DND-41 (cell line): ENCODE data around the gene BICC1.

Source experiments
- ATAC-seq: fragments of 200-7000 bp; cut with Tn5 transposase; 3 replicates; pipeline ENCODE4 v1.9.1; 2021; ENCODE audit warnings: low read depth; ENCODE audit not compliant: insufficient read depth
- DNase-seq: peaks from one replicate; pipeline ENCODE4 v3.0.0-alpha.2; 2020
- H2AFZ ChIP-seq: 2 replicates; pipeline ENCODE4 v1.6.0; 2012; ENCODE audit warnings: low read depth, low read length
- H3K27ac ChIP-seq: 2 replicates; pipeline ENCODE4 v1.5.1; 2012; ENCODE audit warnings: low read length, inconsistent platforms
- H3K27me3 ChIP-seq: fragments of 200-600 bp; sonication (generic); 2 replicates; pipeline ENCODE4 v1.6.0; 2012; ENCODE audit warnings: low read length, mild to moderate bottlenecking, inconsistent platforms; ENCODE audit not compliant: insufficient read depth, poor library complexity
- H3K36me3 ChIP-seq: 2 replicates; pipeline ENCODE4 v1.5.1; 2012; ENCODE audit warnings: low read length, inconsistent platforms; ENCODE audit not compliant: insufficient read depth
- H3K4me1 ChIP-seq: 2 replicates; pipeline ENCODE4 v1.5.1; 2012; ENCODE audit warnings: mild to moderate bottlenecking, low read length; ENCODE audit not compliant: insufficient read depth
- H3K4me2 ChIP-seq: 2 replicates; pipeline ENCODE4 v1.6.0; 2012; ENCODE audit warnings: mild to moderate bottlenecking, moderate library complexity, low read length, inconsistent platforms; ENCODE audit not compliant: insufficient read depth
- H3K4me3 ChIP-seq, 2 experiments: fragments of 200-600 bp in 1 of 2; shearing (Covaris generic) in 1 of 2; 2 replicates each; pipeline ENCODE4 v1.5.1; 2012 to 2016; ENCODE audit warnings: inconsistent platforms in 2 of 2, low read length in 2 of 2, mild to moderate bottlenecking in 2 of 2, low read depth in 1 of 2, moderate library complexity in 1 of 2
- H3K79me2 ChIP-seq: 2 replicates; pipeline ENCODE4 v1.6.0; 2012; ENCODE audit warnings: low read length, inconsistent platforms; ENCODE audit not compliant: insufficient read depth
- H3K9ac ChIP-seq: 2 replicates; pipeline ENCODE4 v1.6.0; 2012; ENCODE audit warnings: low read depth, mild to moderate bottlenecking, inconsistent platforms, low read length, moderate library complexity
- H3K9me3 ChIP-seq: 2 replicates; pipeline ENCODE4 v1.5.1; 2012; ENCODE audit warnings: low read length, moderate library complexity, mild to moderate bottlenecking, inconsistent platforms; ENCODE audit not compliant: insufficient read depth, severe bottlenecking
- H4K20me1 ChIP-seq: 2 replicates; pipeline ENCODE4 v1.6.0; 2012; ENCODE audit warnings: low read length; ENCODE audit not compliant: insufficient read depth
- EZH2 ChIP-seq: IDR thresholded peaks from 3 replicates; pipeline ENCODE4 v1.6.1; 2012; ENCODE audit warnings: borderline replicate concordance, low read depth, mild to moderate bottlenecking, moderate library complexity, low read length, inconsistent platforms; ENCODE audit not compliant: severe bottlenecking
- TF ChIP-seq, protein P1 (sequence below): IDR thresholded peaks from 2 replicates; pipeline ENCODE4 v1.5.1; 2012; ENCODE audit warnings: borderline replicate concordance, low read length, moderate library complexity, mild to moderate bottlenecking; ENCODE audit not compliant: poor library complexity, severe bottlenecking; ENCODE audit errors: extremely low read depth

Gene BICC1

DNA sequence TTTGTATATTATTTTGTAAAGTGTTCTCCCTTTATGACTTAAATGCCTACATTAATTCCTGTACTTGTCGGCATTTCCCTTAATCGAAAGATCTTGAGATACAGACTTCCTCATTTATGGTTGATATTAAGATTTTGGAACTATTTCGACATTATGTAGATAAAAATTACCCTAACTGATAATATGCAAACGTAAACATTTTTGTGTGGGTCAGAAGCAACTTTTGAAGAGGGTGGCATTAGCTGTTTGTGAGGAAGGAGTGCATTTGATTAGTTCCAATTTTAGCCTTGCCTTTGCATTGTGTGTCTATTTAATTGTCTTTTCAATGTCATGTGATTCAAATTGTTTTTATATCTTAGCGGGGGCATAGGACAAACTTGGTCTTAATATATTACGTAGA, 114.7 kb downstream of the BICC1 start:
- Histone ChIP-seq H3K9me3 (no peaks in the 10 kb centered on the region), H3K79me2 (no peaks in the 10 kb centered on the region), H3K27me3 (no peaks in the 10 kb centered on the region), H3K4me3 (no peak overlapping the region), H4K20me1 (no peaks in the 10 kb centered on the region), H3K4me1 (no peaks in the 10 kb centered on the region), H3K27ac (no peak overlapping the region), H3K9ac (no peak overlapping the region), H3K4me2 (no peak overlapping the region), H2AFZ (no peak overlapping the region; the same call in 1 of the 2 replicates), H3K36me3 (no peaks in the 10 kb centered on the region)
- TF ChIP-seq EZH2, result no peak
- TF ChIP-seq, protein P1, sequence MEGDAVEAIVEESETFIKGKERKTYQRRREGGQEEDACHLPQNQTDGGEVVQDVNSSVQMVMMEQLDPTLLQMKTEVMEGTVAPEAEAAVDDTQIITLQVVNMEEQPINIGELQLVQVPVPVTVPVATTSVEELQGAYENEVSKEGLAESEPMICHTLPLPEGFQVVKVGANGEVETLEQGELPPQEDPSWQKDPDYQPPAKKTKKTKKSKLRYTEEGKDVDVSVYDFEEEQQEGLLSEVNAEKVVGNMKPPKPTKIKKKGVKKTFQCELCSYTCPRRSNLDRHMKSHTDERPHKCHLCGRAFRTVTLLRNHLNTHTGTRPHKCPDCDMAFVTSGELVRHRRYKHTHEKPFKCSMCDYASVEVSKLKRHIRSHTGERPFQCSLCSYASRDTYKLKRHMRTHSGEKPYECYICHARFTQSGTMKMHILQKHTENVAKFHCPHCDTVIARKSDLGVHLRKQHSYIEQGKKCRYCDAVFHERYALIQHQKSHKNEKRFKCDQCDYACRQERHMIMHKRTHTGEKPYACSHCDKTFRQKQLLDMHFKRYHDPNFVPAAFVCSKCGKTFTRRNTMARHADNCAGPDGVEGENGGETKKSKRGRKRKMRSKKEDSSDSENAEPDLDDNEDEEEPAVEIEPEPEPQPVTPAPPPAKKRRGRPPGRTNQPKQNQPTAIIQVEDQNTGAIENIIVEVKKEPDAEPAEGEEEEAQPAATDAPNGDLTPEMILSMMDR, result no peak
- no peak for ATAC-seq
- no peak for DNase-seq

DNA sequence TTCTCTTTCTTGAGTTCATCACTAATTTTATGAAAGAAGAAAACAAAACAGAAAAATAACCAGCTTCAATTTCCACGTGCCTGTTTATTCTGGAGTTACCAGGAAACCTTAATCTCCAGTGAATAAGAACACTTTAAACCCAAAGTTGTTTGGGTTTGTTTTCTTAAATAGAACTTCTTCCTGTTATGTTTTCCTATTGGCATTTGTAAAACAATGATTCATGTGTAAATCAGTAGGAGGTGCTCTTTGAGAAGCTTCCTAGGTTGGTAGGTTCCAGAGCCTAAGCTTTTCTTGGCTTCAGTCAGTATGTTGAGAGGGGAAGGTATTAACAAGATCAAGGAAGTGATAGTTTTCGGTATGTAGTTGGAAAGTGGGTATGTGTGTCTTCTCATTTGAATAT, 119.0 kb downstream of the BICC1 start:
- DNase-seq (no peak), ATAC-seq (no peak)
- Histone ChIP-seq H3K9me3 (no peaks in the 10 kb centered on the region), H3K27me3 (no peaks in the 10 kb centered on the region), H3K4me3 (no peak overlapping the region), H3K36me3 (no peaks in the 10 kb centered on the region), H2AFZ (no peak overlapping the region), H3K4me2 (no peak overlapping the region), H3K79me2 (no peaks in the 10 kb centered on the region), H4K20me1 (no peaks in the 10 kb centered on the region), H3K4me1 (no peaks in the 10 kb centered on the region), H3K27ac (no peak overlapping the region), H3K9ac (no peak overlapping the region)
- no peak for TF ChIP-seq EZH2
- TF ChIP-seq, protein P1, result no peak

DNA sequence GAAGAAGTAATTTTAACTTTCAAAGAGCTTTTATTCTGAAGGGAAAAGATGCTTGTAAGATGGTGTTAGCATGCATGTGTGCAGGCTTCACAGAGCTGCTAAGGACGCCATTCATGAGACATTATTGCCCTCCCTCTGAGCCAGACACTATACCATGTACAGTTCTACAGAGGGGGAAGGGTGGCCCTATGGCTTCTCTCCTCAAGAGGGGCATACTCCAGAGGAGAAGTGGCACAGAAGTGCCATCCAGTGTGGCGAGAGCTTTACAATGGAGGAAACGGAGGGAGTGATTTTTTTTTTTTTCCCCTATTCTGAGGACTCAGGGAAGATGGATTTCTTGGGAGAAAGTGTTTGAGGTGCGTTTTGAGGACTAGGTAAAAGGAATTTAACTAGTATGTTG, 119.5 kb downstream of the BICC1 start:
- no peaks in the 10 kb centered on the region for H3K36me3 ChIP-seq
- H3K79me2 ChIP-seq, result no peaks in the 10 kb centered on the region
- H4K20me1 ChIP-seq, result no peaks in the 10 kb centered on the region
- no peaks in the 10 kb centered on the region for H3K4me1 ChIP-seq
- DNase-seq, result no peak
- H3K9me3 ChIP-seq, result no peaks in the 10 kb centered on the region
- H3K4me3 ChIP-seq, result no peak overlapping the region
- H2AFZ ChIP-seq, result no peak overlapping the region
- no peak overlapping the region for H3K27ac ChIP-seq
- TF ChIP-seq EZH2, result no peak
- TF ChIP-seq, protein P1, result no peak
- no peaks in the 10 kb centered on the region for H3K27me3 ChIP-seq
- no peak overlapping the region for H3K9ac ChIP-seq
- no peak overlapping the region for H3K4me2 ChIP-seq
- no peak for ATAC-seq

DNA sequence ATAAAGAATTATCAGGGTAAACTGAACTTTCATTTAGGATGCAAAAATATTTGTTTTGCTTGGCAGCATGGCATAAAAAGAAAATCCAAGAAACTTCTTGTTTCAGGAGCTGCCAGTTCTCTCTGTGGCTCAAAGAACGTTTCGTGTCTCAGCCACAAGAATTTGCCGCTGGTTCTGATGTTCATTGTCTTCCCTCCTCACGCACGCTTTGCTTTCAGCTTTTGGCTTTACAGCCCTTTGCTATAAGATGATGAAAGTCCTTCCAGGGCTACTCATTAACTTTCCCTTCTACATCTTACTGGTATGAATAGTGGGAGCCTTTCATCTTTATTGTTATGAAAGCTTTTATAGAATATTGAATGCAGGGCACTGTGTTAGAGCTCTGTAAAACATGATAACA, 124.7 kb downstream of the BICC1 start:
- no peak for TF ChIP-seq EZH2
- TF ChIP-seq, protein P1, result no peak
- Histone ChIP-seq H3K27me3 (no peaks in the 10 kb centered on the region), H3K79me2 (no peaks in the 10 kb centered on the region), H3K27ac (no peak overlapping the region), H3K9ac (no peak overlapping the region), H4K20me1 (no peaks in the 10 kb centered on the region), H3K4me1 (no peaks in the 10 kb centered on the region), H3K36me3 (no peaks in the 10 kb centered on the region), H3K4me3 (no peak overlapping the region), H2AFZ (no peak overlapping the region), H3K4me2 (no peak overlapping the region), H3K9me3 (no peaks in the 10 kb centered on the region)
- ATAC-seq, result no peak
- no peak for DNase-seq
